ENCODE results near the gene AQP12A. TPM values are rescaled to one million over a fixed set of nuclear protein-coding genes. Genes with fewer than 3 reads are reported as not detected.

AQP12A gene
- total and polyA plus RNA-seq, 2 experiments from 2014 or later = not detected

- TF ChIP-seq ZNF462 (CRISPR knock-in tag; IDR thresholded peaks at IDR 0.05) = no peak
- no peak for TF ChIP-seq ZNF331 (CRISPR knock-in tag; IDR thresholded peaks at IDR 0.05; ENCODE audit: low read depth)
- TF ChIP-seq CREB1 (CRISPR knock-in tag; IDR thresholded peaks at IDR 0.05; ENCODE audit: low read depth) = no peak
- no peak for TF ChIP-seq ETS1 (IDR thresholded peaks at IDR 0.05)
- TF ChIP-seq EZH2phosphoT487 (IDR thresholded peaks at IDR 0.05; ENCODE audit: unreplicated experiment) = no peak
- TF ChIP-seq STAT1 (IDR thresholded peaks at IDR 0.05; ENCODE audit: unreplicated experiment) = no peak
- TF ChIP-seq JUNB (IDR thresholded peaks at IDR 0.05; ENCODE audit: unreplicated experiment) = no peak
- no peak for TF ChIP-seq ZNF114 (CRISPR knock-in tag; IDR thresholded peaks at IDR 0.05)
- TF ChIP-seq EZH2 (IDR thresholded peaks at IDR 0.05; ENCODE audit: low read depth, unreplicated experiment) = no peak
Observed at GRCh38 chr2:240664622-240665021, 27.0 kb upstream of the AQP12A start (continued).

GRCh38 chr2:240670402-240670801, 21.3 kb upstream of the AQP12A start:
- Mint-ChIP-seq H3K27ac (no peak overlapping the region), H3K4me3 (no peak overlapping the region), H3K36me3 (ENCODE audit: low read depth) (no peaks in the 10 kb centered on the region), H3K9me3 (no peaks in the 10 kb centered on the region; the same call in 2 of the 3 replicates), H3K27me3 (ENCODE audit: insufficient read depth, low read depth, poor library complexity) (peaks cover 31% of the 10 kb centered on the region), H3K4me1 (no peaks in the 10 kb centered on the region)
- Histone ChIP-seq H3F3A (replicated peaks; ENCODE audit: low read depth) (no peaks in the 10 kb centered on the region), H3K4me3 (no peak overlapping the region), H4K20me1 (replicated peaks; ENCODE audit: insufficient read depth) (no peaks in the 10 kb centered on the region), H3K79me2 (replicated peaks; ENCODE audit: insufficient read depth) (no peaks in the 10 kb centered on the region), H3K4me1 (ENCODE audit: insufficient read depth) (no peaks in the 10 kb centered on the region), H3K27me3 (ENCODE audit: insufficient read depth) (peaks cover 26% of the 10 kb centered on the region), H3K27ac (ENCODE audit: low read depth) (no peak overlapping the region), H3K4me2 (no peak overlapping the region), H3K9me2 (ENCODE audit: insufficient read depth) (no peaks in the 10 kb centered on the region), H2AFZ (no peak overlapping the region), H3K36me3 (ENCODE audit: insufficient read depth) (no peaks in the 10 kb centered on the region)
- DNase-seq (ENCODE audit: low spot score) = no peak
- no peak for ATAC-seq
- no peak for TF ChIP-seq POLR2AphosphoS5 (IDR thresholded peaks at IDR 0.05; ENCODE audit: low read depth)
- no peak for TF ChIP-seq ZNF462 (CRISPR knock-in tag; IDR thresholded peaks at IDR 0.05)
- no peak for TF ChIP-seq JUNB (IDR thresholded peaks at IDR 0.05; ENCODE audit: unreplicated experiment)
- TF ChIP-seq EZH2 (IDR thresholded peaks at IDR 0.05; ENCODE audit: low read depth, unreplicated experiment) = no peak
